UCSD-AML1 (cell line): Measurements from ENCODE around the gene OAT.
A peak's percentile ranks its signal among the peaks of the same experiment; 100 is the strongest.

Experiments
- DNase-seq: peaks from one replicate; lab custom pipeline; 2025; ENCODE audit not compliant: unreplicated experiment; lab: John Stamatoyannopoulos, UW

The OAT gene

GRCh38 chr10:124418726-124419501 lies at the start of gene OAT:
OAT (minus strand) TSS chr10:124418923; CDS start chr10:124412171, 6,752 bp downstream.
- peak; percentile 95 for DNase-seq

GRCh38 chr10:124467165-124467564 lies 48.4 kb upstream of the OAT start:
- no peak for DNase-seq

- DNase-seq = no peak
Observed at GRCh38 chr10:124465777-124466488, 47.2 kb upstream of the OAT start.

- no peak for DNase-seq
Observed at GRCh38 chr10:124465003-124465776, 46.5 kb upstream of the OAT start.

GRCh38 chr10:124464028-124464965 lies 45.6 kb upstream of the OAT start:
- no peak for DNase-seq

- no peak for DNase-seq
Observed at GRCh38 chr10:124462348-124462695, 43.6 kb upstream of the OAT start.

GRCh38 chr10:124461642-124462347 lies 43.1 kb upstream of the OAT start, which contains the start of gene LHPP:
LHPP (plus strand) TSS chr10:124461823; CDS start chr10:124461863, 40 bp downstream.
- peak; percentile 89 for DNase-seq

GRCh38 chr10:124460144-124460543 lies 41.4 kb upstream of the OAT start:
- no peak for DNase-seq

- no peak for DNase-seq
Observed at GRCh38 chr10:124459395-124459794, 40.7 kb upstream of the OAT start.

- no peak for DNase-seq
Observed at GRCh38 chr10:124458889-124459288, 40.2 kb upstream of the OAT start.

GRCh38 chr10:124458473-124458872 lies 39.8 kb upstream of the OAT start:
- no peak for DNase-seq

- DNase-seq = no peak
Observed at GRCh38 chr10:124455441-124455840, 36.7 kb upstream of the OAT start.

- DNase-seq = no peak
Observed at GRCh38 chr10:124453960-124454610, 35.4 kb upstream of the OAT start.

GRCh38 chr10:124451276-124451675 lies 32.6 kb upstream of the OAT start:
- DNase-seq = no peak

- no peak for DNase-seq
Observed at GRCh38 chr10:124450783-124451057, 32.0 kb upstream of the OAT start.

- no peak for DNase-seq
Observed at GRCh38 chr10:124450012-124450782, 31.5 kb upstream of the OAT start, which contains the start of gene NKX1-2. NKX1-2 (minus strand) TSS chr10:124450035; CDS start chr10:124449943, 92 bp downstream.

- DNase-seq = no peak
Observed at GRCh38 chr10:124449170-124450011, 30.7 kb upstream of the OAT start.

GRCh38 chr10:124448696-124449169 lies 30.0 kb upstream of the OAT start:
- DNase-seq = no peak
